Measurements from ENCODE around the gene CD248.

The CD248 gene

DNA sequence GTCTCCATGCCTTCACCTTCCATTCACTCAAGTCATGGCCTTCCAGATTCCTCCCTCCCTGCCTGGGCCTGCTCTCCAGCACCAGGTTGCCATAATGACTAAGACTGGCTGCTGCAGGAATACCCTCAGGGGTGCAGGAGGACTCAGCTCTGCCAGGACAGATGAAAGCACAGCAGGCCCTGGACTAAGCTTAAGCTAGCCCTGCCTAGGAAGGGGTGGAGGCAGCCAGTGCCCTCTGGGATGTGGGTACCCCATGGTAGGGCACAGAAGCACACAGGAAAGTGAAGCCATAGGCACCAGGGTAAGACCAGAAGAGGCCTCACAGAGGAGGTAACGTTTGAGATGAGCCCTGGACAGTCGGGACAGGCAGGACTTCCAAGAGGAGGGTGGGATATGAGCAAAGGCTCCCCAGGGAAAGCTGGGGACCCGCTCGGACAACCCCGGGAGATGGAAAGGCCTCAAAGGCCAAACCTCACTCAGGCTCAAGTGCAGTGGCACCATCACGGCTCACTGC, 22.4 kb upstream of the CD248 start:
- Histone ChIP-seq H3K27ac (ENCODE audit: low read length) (no peak overlapping the region), H3K4me1 (ENCODE audit: insufficient read depth, low read length) (peaks cover 6% of the 10 kb centered on the region; the same call in 1 of the 2 replicates), H3K27me3 (ENCODE audit: insufficient read depth, low read length) (peaks cover 12% of the 10 kb centered on the region), H3K9ac (ENCODE audit: low read depth, low read length) (no peak overlapping the region), H3K9me3 (ENCODE audit: insufficient read depth, low read depth, low read length) (no peaks in the 10 kb centered on the region), H3K4me3 (ENCODE audit: low read length) (no peak overlapping the region), H3K36me3 (ENCODE audit: insufficient read depth, low read depth, low read length) (peaks cover 32% of the 10 kb centered on the region)

DNA sequence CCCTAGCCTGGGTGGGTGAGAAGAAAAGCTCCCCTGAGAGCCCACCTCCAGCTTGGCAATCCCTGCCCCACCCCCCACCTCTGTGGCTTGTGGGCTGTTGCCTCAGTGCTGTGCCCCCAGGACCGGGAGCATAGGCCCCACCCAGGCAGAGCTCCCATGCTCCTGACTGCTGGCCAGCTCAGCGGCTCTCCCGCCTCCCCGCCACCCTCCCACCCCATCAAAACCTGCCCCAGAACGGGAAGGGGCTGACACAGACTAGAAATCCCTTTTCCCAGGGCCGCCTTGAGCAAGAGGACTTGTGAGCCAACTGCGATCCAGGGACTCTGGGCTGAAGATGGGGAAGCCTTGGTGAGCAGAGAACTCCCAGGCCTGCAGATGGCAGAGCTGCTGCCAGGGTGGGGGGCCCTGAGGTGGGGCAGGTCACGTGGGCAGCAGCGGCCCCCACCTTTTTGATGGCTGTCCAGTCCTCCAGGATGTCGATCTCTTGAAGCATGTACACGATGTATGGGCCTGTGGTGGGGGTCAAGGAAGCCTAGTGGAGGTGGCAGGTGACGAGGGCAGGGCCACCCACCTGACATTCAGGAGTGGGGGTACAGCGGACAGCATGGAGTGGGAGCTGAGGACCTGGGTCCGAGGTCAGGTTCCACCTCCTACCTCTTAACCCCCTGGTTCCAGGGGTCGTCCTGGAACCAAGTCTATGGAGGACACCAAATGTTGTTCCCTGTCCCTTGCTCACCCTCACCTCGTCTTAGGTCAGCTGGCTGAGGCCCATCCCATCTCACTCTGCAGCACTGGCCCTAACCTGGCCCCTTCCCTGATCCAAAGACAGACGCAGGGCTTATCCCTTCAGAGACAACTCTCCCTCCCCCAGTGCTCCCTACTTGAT, 21.7 kb upstream of the CD248 start:
- Histone ChIP-seq H3K27ac (ENCODE audit: low read length) (no peak overlapping the region), H3K36me3 (ENCODE audit: insufficient read depth, low read depth, low read length) (peaks cover 32% of the 10 kb centered on the region), H3K4me3 (ENCODE audit: low read length) (no peak overlapping the region), H3K27me3 (ENCODE audit: insufficient read depth, low read length) (peaks cover 12% of the 10 kb centered on the region), H3K9ac (ENCODE audit: low read depth, low read length) (no peak overlapping the region), H3K9me3 (ENCODE audit: insufficient read depth, low read depth, low read length) (no peaks in the 10 kb centered on the region), H3K4me1 (ENCODE audit: insufficient read depth, low read length) (peaks cover 3% of the 10 kb centered on the region; the same call in 1 of the 2 replicates)

DNA sequence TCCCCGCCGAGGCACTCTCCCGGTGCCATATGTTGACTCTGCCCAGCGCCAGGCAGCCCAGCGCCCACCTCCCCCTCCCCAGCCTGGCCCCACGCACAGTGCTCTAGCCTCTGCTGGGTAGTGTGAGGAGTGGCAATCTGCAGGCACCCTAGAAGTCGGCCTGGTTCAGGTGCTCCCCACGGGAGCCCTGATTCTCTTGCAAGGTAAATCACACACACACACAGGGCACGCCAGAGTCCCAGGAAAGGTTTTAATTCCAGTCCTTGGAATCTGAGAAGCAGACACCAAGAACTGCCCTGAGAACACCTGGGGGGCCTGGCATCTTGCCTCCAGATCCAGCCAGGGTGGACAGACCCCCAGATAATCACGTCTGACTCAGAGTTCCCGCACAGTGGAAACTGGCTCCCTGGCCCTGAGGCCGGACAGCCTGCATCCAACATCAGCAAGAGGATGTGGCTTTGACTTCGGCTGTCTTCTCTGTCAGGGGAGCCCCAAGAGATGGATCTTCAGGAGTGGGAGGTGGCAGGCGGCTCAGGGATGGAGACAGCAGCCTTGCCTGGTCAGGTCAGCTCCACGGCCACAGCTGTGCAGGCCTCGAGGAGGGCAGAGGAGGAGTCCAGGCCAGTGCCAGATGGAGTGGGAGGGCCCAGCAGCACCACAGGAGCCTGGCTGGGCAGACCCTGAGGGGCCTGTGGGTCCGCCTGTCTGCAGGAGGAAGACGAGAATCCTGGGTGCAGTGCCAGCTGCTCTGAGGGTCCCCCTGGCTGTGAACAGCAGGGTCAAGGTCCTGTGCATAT, 20.5 kb upstream of the CD248 start:
- Histone ChIP-seq H3K27ac (ENCODE audit: low read length) (no peak overlapping the region), H3K4me1 (ENCODE audit: insufficient read depth, low read length) (peaks cover 3% of the 10 kb centered on the region; the same call in 1 of the 2 replicates), H3K9ac (ENCODE audit: low read depth, low read length) (no peak overlapping the region), H3K9me3 (ENCODE audit: insufficient read depth, low read depth, low read length) (no peaks in the 10 kb centered on the region), H3K27me3 (ENCODE audit: insufficient read depth, low read length) (peaks cover 12% of the 10 kb centered on the region), H3K4me3 (ENCODE audit: low read length) (no peak overlapping the region), H3K36me3 (ENCODE audit: insufficient read depth, low read depth, low read length) (peaks cover 32% of the 10 kb centered on the region)

DNA sequence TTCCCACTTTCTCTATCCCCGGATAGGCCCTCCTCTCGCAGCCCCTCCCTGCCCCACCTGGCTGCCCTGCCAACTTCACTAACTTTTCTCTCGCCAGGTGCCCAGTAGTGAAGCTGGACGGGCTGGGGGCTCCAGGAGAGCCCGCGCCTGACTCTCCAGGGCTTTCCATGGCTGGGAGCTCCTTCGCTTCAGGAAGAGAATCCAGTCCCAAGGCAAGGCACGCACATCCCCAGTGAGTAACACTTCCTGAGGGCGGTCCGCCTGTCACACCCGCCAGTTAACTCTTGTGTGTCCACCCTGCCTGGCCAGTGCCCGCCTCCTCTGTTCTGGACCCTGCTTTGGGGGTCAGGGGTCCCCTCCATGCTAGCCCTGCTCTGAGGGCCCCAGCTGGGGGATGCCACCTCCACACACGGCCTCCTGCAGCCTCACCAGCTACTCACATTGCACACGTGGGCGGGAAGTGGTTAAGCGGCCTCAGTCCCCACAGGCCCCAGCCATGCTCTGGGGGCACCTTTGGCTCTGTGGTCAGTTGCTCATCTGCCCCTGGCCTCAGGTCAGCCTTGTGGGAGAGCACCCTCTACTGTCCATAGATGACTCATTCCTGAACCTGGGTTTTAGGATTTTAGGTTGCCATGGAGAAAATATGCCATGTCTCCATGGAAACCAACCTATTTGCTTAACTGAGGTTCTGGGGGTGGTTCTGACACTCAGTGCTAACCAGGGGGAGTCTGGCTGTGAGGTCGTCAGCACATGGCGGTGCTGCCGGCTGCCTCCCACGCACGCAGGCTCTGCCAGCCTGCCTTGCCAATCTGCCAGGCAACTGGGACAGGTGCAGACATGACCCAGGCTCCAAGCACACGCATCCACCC, 19.6 kb upstream of the CD248 start, which contains the start of gene RIN1:
TSS of gene RIN1 (minus strand) at position 201 of the 869 bp plus-strand sequence. CDS start at position 169, 32 bp downstream.
- Histone ChIP-seq H3K36me3 (ENCODE audit: insufficient read depth, low read depth, low read length) (peaks cover 24% of the 10 kb centered on the region), H3K9ac (ENCODE audit: low read depth, low read length) (no peak within 1 kb of the TSS; the same call in 1 of the 2 replicates), H3K27ac (ENCODE audit: low read length) (no peak within 1 kb of the TSS), H3K4me3 (ENCODE audit: low read length) (peak within 1 kb of the TSS; percentile 67), H3K9me3 (ENCODE audit: insufficient read depth, low read depth, low read length) (no peaks in the 10 kb centered on the region), H3K27me3 (ENCODE audit: insufficient read depth, low read length) (peaks cover 12% of the 10 kb centered on the region), H3K4me1 (ENCODE audit: insufficient read depth, low read length) (peaks cover 3% of the 10 kb centered on the region; the same call in 1 of the 2 replicates)

DNA sequence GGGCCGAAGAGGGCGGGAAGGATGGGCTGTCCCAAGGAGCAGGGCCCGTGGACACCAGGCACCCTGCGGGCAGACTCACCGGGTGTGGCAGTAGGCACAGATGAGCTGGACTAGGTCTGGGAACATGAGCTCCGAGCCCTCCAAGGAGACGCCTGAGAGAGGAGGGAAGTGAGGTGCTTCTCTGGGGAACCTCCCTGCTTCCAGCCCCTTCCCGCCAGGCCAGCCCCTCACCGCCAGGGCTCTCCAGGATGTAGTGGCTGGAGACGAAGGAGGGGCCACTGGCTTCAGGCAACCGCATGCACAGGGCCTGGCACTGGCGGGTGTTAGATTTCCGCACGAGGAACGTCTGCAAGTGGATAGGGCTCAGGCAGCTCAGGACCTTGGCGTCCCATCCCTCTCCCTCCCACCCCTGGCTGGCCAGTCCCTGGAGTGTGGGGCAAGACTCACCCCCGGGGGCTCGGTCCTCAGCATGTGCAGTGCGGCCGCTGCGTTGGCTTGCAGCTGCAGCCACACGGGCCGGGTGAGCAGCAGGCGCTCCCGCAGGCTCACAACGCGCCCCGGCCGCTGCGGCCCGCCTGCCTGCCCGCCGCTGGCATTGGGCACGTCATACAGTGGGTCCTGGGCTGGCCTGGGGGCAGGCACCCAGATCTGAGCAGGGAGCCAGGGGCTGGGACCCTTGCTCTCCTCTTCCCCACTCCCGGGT, 18.8 kb upstream of the CD248 start:
- H3K27me3 ChIP-seq (ENCODE audit: insufficient read depth, low read length), result peaks cover 12% of the 10 kb centered on the region
- H3K4me3 ChIP-seq (ENCODE audit: low read length), result peak overlapping the region; percentile 67
- H3K9me3 ChIP-seq (ENCODE audit: insufficient read depth, low read depth, low read length), result no peaks in the 10 kb centered on the region
- peaks cover 16% of the 10 kb centered on the region for H3K36me3 ChIP-seq (ENCODE audit: insufficient read depth, low read depth, low read length)
- H3K27ac ChIP-seq (ENCODE audit: low read length), result no peak overlapping the region
- no peak overlapping the region; the same call in 1 of the 2 replicates for H3K9ac ChIP-seq (ENCODE audit: low read depth, low read length)
- H3K4me1 ChIP-seq (ENCODE audit: insufficient read depth, low read length), result peaks cover 3% of the 10 kb centered on the region; the same call in 1 of the 2 replicates

DNA sequence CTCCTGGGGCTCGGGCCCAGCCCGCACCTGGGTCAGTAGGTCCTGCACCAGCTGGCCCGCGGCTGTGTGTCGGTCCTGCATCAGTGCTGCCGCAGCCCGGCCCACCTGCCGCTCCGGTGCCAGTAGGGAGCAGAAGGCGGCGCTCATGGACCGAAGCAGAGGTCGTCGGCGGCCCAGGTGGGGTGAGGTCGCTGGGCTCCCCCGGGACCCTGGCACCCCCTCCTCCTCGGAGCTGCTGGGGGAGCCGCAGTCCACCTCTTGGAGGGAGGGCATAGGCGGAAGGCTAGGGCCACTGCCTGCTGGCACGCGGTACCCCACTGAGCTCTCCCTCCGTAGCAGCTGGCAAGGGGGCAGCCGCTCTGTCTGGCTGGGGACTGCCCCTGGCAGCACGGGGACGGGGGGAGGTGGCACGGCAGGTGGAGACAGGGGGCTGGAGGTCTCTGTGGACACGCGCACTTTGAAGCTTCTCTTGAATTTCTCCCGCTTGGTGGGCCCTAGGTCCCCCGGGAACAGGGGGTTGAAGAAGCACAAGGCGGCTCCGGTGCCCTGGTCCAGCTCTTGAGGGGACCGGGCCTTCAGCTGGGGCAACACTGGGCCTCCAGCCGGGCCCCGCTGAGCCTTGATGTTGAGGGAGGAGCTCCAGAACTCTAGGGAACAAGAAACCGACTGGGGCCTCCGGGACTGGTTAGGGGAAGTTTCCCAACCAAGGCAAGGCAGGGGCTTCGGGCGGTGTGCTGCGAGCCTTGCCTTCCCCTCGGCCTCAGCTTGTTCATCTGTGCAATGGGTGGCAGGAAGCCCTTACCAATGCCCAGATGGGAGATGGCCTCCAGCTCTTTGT, 18.0 kb upstream of the CD248 start:
- H3K9ac ChIP-seq (ENCODE audit: low read depth, low read length), result no peak overlapping the region
- no peak overlapping the region for H3K27ac ChIP-seq (ENCODE audit: low read length)
- H3K4me1 ChIP-seq (ENCODE audit: insufficient read depth, low read length), result peaks cover 3% of the 10 kb centered on the region; the same call in 1 of the 2 replicates
- no peak overlapping the region; the same call in 1 of the 2 replicates for H3K4me3 ChIP-seq (ENCODE audit: low read length)
- no peaks in the 10 kb centered on the region for H3K9me3 ChIP-seq (ENCODE audit: insufficient read depth, low read depth, low read length)
- H3K36me3 ChIP-seq (ENCODE audit: insufficient read depth, low read depth, low read length), result peaks cover 7% of the 10 kb centered on the region
- H3K27me3 ChIP-seq (ENCODE audit: insufficient read depth, low read length), result peaks cover 12% of the 10 kb centered on the region

DNA sequence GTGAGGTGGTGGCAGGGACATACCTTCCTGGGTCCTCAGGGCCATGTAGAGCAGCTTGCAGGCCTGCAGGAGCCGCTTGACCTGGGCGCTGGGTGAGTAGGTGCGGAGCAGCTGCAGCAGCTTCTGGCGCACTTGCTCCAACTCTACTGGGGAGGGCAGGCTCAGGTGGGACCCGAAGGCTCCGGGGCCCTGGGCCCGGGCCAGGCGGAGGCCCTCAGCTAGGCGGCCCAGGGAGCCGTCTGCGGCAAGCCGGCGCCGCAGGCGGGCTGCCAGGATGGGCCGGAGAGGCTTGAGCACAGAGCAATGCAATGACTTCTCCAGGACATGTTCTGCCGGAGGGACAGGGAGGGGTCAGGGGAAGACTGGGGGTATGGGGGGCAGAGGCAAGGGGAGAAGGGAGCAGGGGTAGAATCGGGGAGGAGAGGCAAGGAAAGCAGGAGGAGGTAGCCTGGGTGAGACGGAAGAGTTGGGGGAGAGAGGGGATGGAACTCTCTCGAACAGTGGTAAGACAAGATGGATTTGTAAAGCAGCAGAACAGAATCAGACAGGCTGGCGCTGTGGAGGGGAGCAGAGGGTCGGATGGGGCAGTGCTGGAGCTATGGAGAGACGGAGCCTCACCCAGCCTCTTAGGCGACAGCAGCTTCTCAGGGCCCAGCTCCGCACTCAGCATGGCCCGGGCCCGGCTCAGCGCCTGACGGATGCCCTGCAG, 17.2 kb upstream of the CD248 start:
- Histone ChIP-seq H3K4me3 (ENCODE audit: low read length) (no peak overlapping the region), H3K9ac (ENCODE audit: low read depth, low read length) (no peak overlapping the region), H3K9me3 (ENCODE audit: insufficient read depth, low read depth, low read length) (no peaks in the 10 kb centered on the region), H3K27ac (ENCODE audit: low read length) (no peak overlapping the region), H3K4me1 (ENCODE audit: insufficient read depth, low read length) (peaks cover 3% of the 10 kb centered on the region; the same call in 1 of the 2 replicates), H3K27me3 (ENCODE audit: insufficient read depth, low read length) (peaks cover 12% of the 10 kb centered on the region), H3K36me3 (ENCODE audit: insufficient read depth, low read depth, low read length) (no peaks in the 10 kb centered on the region)

DNA sequence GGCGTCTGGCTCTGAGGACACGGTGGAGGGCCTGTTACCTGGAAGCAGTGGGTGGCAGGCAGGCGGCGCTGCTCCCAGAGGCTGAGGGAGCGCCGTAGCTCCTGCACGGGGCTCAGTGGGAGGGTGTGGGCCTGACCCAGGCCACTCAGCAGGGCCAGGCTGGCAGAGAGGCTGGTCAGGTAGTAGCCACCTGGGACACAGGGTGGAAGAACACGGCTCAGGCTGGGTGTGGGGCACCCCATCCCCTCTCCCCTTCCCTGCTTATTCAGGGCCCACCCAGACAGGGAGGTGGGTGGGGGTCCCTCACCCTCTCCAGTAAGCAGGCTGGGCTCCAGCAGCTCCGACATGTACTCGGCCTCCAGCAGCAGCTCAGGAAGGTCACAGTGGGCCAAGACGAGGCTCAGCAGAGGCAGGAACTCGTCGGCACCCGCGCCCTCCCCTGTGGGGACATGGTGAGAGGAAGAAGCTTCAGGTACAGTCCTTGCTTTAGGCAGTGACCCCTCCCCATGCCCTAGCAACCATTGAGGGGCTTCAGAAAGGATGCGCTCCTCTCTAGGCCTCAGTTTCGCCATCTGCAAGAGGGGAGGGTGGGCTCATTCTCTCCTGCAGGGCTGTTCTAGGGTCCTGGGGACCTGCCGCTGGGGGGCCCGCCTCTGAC, 16.5 kb upstream of the CD248 start:
- H3K36me3 ChIP-seq (ENCODE audit: insufficient read depth, low read depth, low read length), result no peaks in the 10 kb centered on the region
- H3K9ac ChIP-seq (ENCODE audit: low read depth, low read length), result no peak overlapping the region
- peaks cover 12% of the 10 kb centered on the region for H3K27me3 ChIP-seq (ENCODE audit: insufficient read depth, low read length)
- H3K4me1 ChIP-seq (ENCODE audit: insufficient read depth, low read length), result peaks cover 6% of the 10 kb centered on the region; the same call in 1 of the 2 replicates
- no peak overlapping the region for H3K27ac ChIP-seq (ENCODE audit: low read length)
- H3K4me3 ChIP-seq (ENCODE audit: low read length), result no peak overlapping the region
- H3K9me3 ChIP-seq (ENCODE audit: insufficient read depth, low read depth, low read length), result no peaks in the 10 kb centered on the region
